ENCODE measurements around the gene SLC6A1. TPM values are rescaled to one million over a fixed set of nuclear protein-coding genes. Genes with fewer than 3 reads are reported as not detected.

Gene SLC6A1
- total RNA-seq, 1 donor: not detected

GRCh38 chr3:10956986-10957385 lies 35.6 kb upstream of the SLC6A1 start:
- Histone ChIP-seq H3K79me2 (ENCODE audit: insufficient read depth, low read length) (no peaks in the 10 kb centered on the region), H3K4me3 (ENCODE audit: insufficient read depth, low read length) (no peak overlapping the region), H2AFZ (ENCODE audit: low read length) (no peak overlapping the region), H3K9me3 (ENCODE audit: low read depth, low read length) (no peaks in the 10 kb centered on the region), H3K36me3 (ENCODE audit: insufficient read depth, low read length) (no peaks in the 10 kb centered on the region), H3K4me2 (ENCODE audit: insufficient read depth, low read length) (no peak overlapping the region), H4K20me1 (ENCODE audit: insufficient read depth, low read length) (no peaks in the 10 kb centered on the region), H3K4me1 (ENCODE audit: insufficient read depth, low read length) (no peaks in the 10 kb centered on the region), H3K27ac (ENCODE audit: low read depth, low read length) (no peak overlapping the region), H3K27me3 (ENCODE audit: insufficient read depth, low read length) (peaks cover 35% of the 10 kb centered on the region)
- TF ChIP-seq, protein P1, sequence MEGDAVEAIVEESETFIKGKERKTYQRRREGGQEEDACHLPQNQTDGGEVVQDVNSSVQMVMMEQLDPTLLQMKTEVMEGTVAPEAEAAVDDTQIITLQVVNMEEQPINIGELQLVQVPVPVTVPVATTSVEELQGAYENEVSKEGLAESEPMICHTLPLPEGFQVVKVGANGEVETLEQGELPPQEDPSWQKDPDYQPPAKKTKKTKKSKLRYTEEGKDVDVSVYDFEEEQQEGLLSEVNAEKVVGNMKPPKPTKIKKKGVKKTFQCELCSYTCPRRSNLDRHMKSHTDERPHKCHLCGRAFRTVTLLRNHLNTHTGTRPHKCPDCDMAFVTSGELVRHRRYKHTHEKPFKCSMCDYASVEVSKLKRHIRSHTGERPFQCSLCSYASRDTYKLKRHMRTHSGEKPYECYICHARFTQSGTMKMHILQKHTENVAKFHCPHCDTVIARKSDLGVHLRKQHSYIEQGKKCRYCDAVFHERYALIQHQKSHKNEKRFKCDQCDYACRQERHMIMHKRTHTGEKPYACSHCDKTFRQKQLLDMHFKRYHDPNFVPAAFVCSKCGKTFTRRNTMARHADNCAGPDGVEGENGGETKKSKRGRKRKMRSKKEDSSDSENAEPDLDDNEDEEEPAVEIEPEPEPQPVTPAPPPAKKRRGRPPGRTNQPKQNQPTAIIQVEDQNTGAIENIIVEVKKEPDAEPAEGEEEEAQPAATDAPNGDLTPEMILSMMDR (IDR thresholded peaks at IDR 0.05; ENCODE audit: extremely low read depth, low read depth, low read length): no peak
- DNase-seq (ENCODE audit: insufficient read length, low spot score, missing footprints): no peak

GRCh38 chr3:10957976-10958749 lies 34.4 kb upstream of the SLC6A1 start:
- no peak overlapping the region for H3K27ac ChIP-seq (ENCODE audit: low read depth, low read length)
- H3K79me2 ChIP-seq (ENCODE audit: insufficient read depth, low read length): no peaks in the 10 kb centered on the region
- DNase-seq (ENCODE audit: insufficient read length, low spot score, missing footprints): no peak
- no peaks in the 10 kb centered on the region for H3K9me3 ChIP-seq (ENCODE audit: low read depth, low read length)
- H3K4me2 ChIP-seq (ENCODE audit: insufficient read depth, low read length): no peak overlapping the region
- H2AFZ ChIP-seq (ENCODE audit: low read length): no peak overlapping the region
- TF ChIP-seq, protein P1 (IDR thresholded peaks at IDR 0.05; ENCODE audit: extremely low read depth, low read depth, low read length): no peak
- peaks cover 40% of the 10 kb centered on the region for H3K27me3 ChIP-seq (ENCODE audit: insufficient read depth, low read length)
- no peaks in the 10 kb centered on the region for H4K20me1 ChIP-seq (ENCODE audit: insufficient read depth, low read length)
- no peaks in the 10 kb centered on the region for H3K4me1 ChIP-seq (ENCODE audit: insufficient read depth, low read length)
- no peak overlapping the region for H3K4me3 ChIP-seq (ENCODE audit: insufficient read depth, low read length)
- H3K36me3 ChIP-seq (ENCODE audit: insufficient read depth, low read length): no peaks in the 10 kb centered on the region

DNA sequence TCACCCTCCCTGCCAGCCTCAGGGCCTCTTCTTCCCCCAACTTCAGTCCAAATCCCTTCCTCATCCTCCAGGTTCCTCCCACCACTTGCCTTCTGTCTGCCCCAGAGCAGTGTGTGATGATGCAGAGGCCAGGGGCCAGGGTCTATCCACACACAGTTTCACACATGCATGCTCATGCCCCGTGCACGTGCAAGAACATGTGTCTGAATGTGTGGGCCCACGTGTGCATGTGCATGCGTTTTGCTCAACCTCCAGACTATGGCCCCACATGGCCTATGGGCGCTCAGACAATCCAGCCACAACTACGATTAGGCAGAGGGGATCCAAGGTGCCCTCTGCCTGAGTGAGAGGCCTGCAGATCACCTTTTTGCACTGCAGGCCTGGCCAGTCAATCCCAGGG lies 32.3 kb upstream of the SLC6A1 start:
- DNase-seq (ENCODE audit: insufficient read length, low spot score, missing footprints): no peak
- TF ChIP-seq, protein P1 (IDR thresholded peaks at IDR 0.05; ENCODE audit: extremely low read depth, low read depth, low read length): no peak
- no peaks in the 10 kb centered on the region for H3K9me3 ChIP-seq (ENCODE audit: low read depth, low read length)
- H3K36me3 ChIP-seq (ENCODE audit: insufficient read depth, low read length): no peaks in the 10 kb centered on the region
- no peak overlapping the region for H3K4me2 ChIP-seq (ENCODE audit: insufficient read depth, low read length)
- H3K27me3 ChIP-seq (ENCODE audit: insufficient read depth, low read length): peaks cover 34% of the 10 kb centered on the region
- no peaks in the 10 kb centered on the region for H3K79me2 ChIP-seq (ENCODE audit: insufficient read depth, low read length)
- no peak overlapping the region for H2AFZ ChIP-seq (ENCODE audit: low read length)
- no peak overlapping the region for H3K4me3 ChIP-seq (ENCODE audit: insufficient read depth, low read length)
- H3K4me1 ChIP-seq (ENCODE audit: insufficient read depth, low read length): no peaks in the 10 kb centered on the region
- H3K27ac ChIP-seq (ENCODE audit: low read depth, low read length): no peak overlapping the region
- H4K20me1 ChIP-seq (ENCODE audit: insufficient read depth, low read length): no peaks in the 10 kb centered on the region

DNA sequence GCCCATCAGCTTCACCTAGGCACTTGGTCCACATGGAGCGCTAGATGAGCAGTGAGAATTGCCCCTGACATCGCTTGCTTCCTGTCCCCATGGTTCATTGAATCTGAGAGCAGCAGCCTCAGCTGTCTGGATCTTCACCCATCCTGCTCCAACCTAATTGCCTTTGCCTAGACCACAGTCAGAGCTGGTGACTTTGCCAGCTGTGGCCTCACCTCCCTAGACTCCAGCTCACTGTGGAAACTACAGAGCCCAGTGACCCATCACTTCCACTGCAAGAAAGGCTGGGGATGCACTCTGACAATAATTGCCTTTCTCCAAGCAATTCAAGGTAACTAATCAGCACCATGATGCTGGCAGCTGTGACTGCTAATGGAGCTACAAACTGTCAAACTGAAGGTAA lies 30.6 kb upstream of the SLC6A1 start:
- H3K27ac ChIP-seq (ENCODE audit: low read depth, low read length): no peak overlapping the region
- H3K36me3 ChIP-seq (ENCODE audit: insufficient read depth, low read length): no peaks in the 10 kb centered on the region
- no peak overlapping the region for H3K4me3 ChIP-seq (ENCODE audit: insufficient read depth, low read length)
- H3K4me2 ChIP-seq (ENCODE audit: insufficient read depth, low read length): no peak overlapping the region
- no peaks in the 10 kb centered on the region for H3K4me1 ChIP-seq (ENCODE audit: insufficient read depth, low read length)
- no peak overlapping the region for H2AFZ ChIP-seq (ENCODE audit: low read length)
- H3K27me3 ChIP-seq (ENCODE audit: insufficient read depth, low read length): peaks cover 24% of the 10 kb centered on the region
- no peak for DNase-seq (ENCODE audit: insufficient read length, low spot score, missing footprints)
- H3K79me2 ChIP-seq (ENCODE audit: insufficient read depth, low read length): no peaks in the 10 kb centered on the region
- H3K9me3 ChIP-seq (ENCODE audit: low read depth, low read length): no peaks in the 10 kb centered on the region
- TF ChIP-seq, protein P1 (IDR thresholded peaks at IDR 0.05; ENCODE audit: extremely low read depth, low read depth, low read length): no peak
- no peaks in the 10 kb centered on the region for H4K20me1 ChIP-seq (ENCODE audit: insufficient read depth, low read length)
